Measurements from ENCODE around the gene JARID2.

Gene JARID2

GRCh38 chr6:15342114-15342513 lies 96.2 kb downstream of the JARID2 start:
- ChIA-PET CTCF (no interaction called here), POLR2A (no interaction called here)
- no peak overlapping the region for H3K4me3 ChIP-seq (ENCODE audit: low read depth, low read length)
- no peak for TF ChIP-seq CTCF (IDR thresholded peaks at IDR 0.05; ENCODE audit: insufficient read depth, low read length, missing control alignments)
- no peak for DNase-seq (ENCODE audit: low read depth, low spot score)

GRCh38 chr6:15343490-15344191 lies 97.8 kb downstream of the JARID2 start:
- no peak overlapping the region for H3K4me3 ChIP-seq (ENCODE audit: low read depth, low read length)
- ChIA-PET POLR2A (interaction anchor here (0.7 kb wide), 1 partner anchor 77 kb away, joined by 3 read pairs; no protein-coding TSS in a partner anchor), CTCF (interaction anchor here (1.0 kb wide), 1 partner anchor 16 kb away, joined by 3 read pairs; no protein-coding TSS in a partner anchor)
- DNase-seq (ENCODE audit: low read depth, low spot score) = no peak
- no peak for TF ChIP-seq CTCF (IDR thresholded peaks at IDR 0.05; ENCODE audit: insufficient read depth, low read length, missing control alignments)

- no peak for DNase-seq (ENCODE audit: low read depth, low spot score)
- ChIA-PET POLR2A (no interaction called here), CTCF (interaction anchor here (1.0 kb wide), 1 partner anchor 17 kb away, joined by 3 read pairs; no protein-coding TSS in a partner anchor)
- no peak for TF ChIP-seq CTCF (IDR thresholded peaks at IDR 0.05; ENCODE audit: insufficient read depth, low read length, missing control alignments)
- H3K4me3 ChIP-seq (ENCODE audit: low read depth, low read length) = no peak overlapping the region
Observed at GRCh38 chr6:15344192-15344519, 98.3 kb downstream of the JARID2 start.

- H3K4me3 ChIP-seq (ENCODE audit: low read depth, low read length) = no peak overlapping the region
- DNase-seq (ENCODE audit: low read depth, low spot score) = no peak
- ChIA-PET POLR2A (no interaction called here), CTCF (interaction anchor here (1.0 kb wide), 1 partner anchor 17 kb away, joined by 3 read pairs; no protein-coding TSS in a partner anchor)
- no peak for TF ChIP-seq CTCF (IDR thresholded peaks at IDR 0.05; ENCODE audit: insufficient read depth, low read length, missing control alignments)
Observed at GRCh38 chr6:15344831-15345230, 99.0 kb downstream of the JARID2 start.

- POLR2A ChIA-PET = no interaction called here
- no peak for TF ChIP-seq CTCF (IDR thresholded peaks at IDR 0.05; ENCODE audit: insufficient read depth, low read length, missing control alignments)
- CTCF ChIA-PET = interaction anchor here (0.9 kb wide), 1 partner anchor 47 kb away, joined by 3 read pairs; no protein-coding TSS in a partner anchor
- H3K4me3 ChIP-seq (ENCODE audit: low read depth, low read length) = no peak overlapping the region
- no peak for DNase-seq (ENCODE audit: low read depth, low spot score)
Observed at GRCh38 chr6:15346315-15346714, 100.4 kb downstream of the JARID2 start.

GRCh38 chr6:15348528-15348927 lies 102.7 kb downstream of the JARID2 start:
- no peak overlapping the region for H3K4me3 ChIP-seq (ENCODE audit: low read depth, low read length)
- no peak for TF ChIP-seq CTCF (IDR thresholded peaks at IDR 0.05; ENCODE audit: insufficient read depth, low read length, missing control alignments)
- ChIA-PET CTCF (interaction anchor here (0.6 to 0.7 kb wide), 2 partner anchors 45 to 69 kb away, joined by 3 to 4 read pairs; no protein-coding TSS in a partner anchor), POLR2A (no interaction called here)
- DNase-seq (ENCODE audit: low read depth, low spot score) = no peak
